ENCODE data around the gene TAS2R40. TPM values are rescaled to one million over a fixed set of nuclear protein-coding genes. Genes with fewer than 3 reads are reported as not detected.

The TAS2R40 gene
- total RNA-seq, 4 donors from 2014 or later, result not detected

- no peaks in the 10 kb centered on the region for H3K4me1 ChIP-seq
- no peak for DNase-seq
- WGBS, 2 donors, result 78 to 84% methylated on average over 3 of the region's 3 CpGs
- intact Hi-C loops (cut with DNase I), result no loop called here
- H3K27ac ChIP-seq, result no peak overlapping the region
- TF ChIP-seq CTCF (IDR thresholded peaks at IDR 0.05) (no peak), POLR2A (IDR thresholded peaks at IDR 0.05) (no peak)
- no peaks in the 10 kb centered on the region for H3K27me3 ChIP-seq
- no peaks in the 10 kb centered on the region for H3K9me3 ChIP-seq
- H3K4me3 ChIP-seq, result no peak overlapping the region
- H3K36me3 ChIP-seq, result no peaks in the 10 kb centered on the region
Measured at GRCh38 chr7:143255564-143255963, 33.7 kb downstream of the TAS2R40 start.

GRCh38 chr7:143256325-143256724 lies 34.5 kb downstream of the TAS2R40 start:
- Histone ChIP-seq H3K4me3 (no peak overlapping the region), H3K4me1 (no peaks in the 10 kb centered on the region), H3K27ac (no peak overlapping the region), H3K9me3 (no peaks in the 10 kb centered on the region), H3K36me3 (no peaks in the 10 kb centered on the region), H3K27me3 (no peaks in the 10 kb centered on the region)
- TF ChIP-seq CTCF (IDR thresholded peaks at IDR 0.05), result no peak
- TF ChIP-seq POLR2A (IDR thresholded peaks at IDR 0.05), result no peak
- WGBS, 2 donors, result 89 to 96% methylated on average over 3 of the region's 3 CpGs
- intact Hi-C loops (cut with DNase I), result no loop called here
- DNase-seq, result no peak

GRCh38 chr7:143256932-143257331 lies 35.1 kb downstream of the TAS2R40 start:
- Histone ChIP-seq H3K27me3 (no peaks in the 10 kb centered on the region), H3K27ac (no peak overlapping the region), H3K9me3 (no peaks in the 10 kb centered on the region), H3K36me3 (no peaks in the 10 kb centered on the region), H3K4me3 (no peak overlapping the region), H3K4me1 (no peaks in the 10 kb centered on the region)
- no peak for DNase-seq
- intact Hi-C loops (cut with DNase I), result no loop called here
- TF ChIP-seq POLR2A (IDR thresholded peaks at IDR 0.05), result no peak
- no peak for TF ChIP-seq CTCF (IDR thresholded peaks at IDR 0.05)
- 87 to 88% methylated on average over 4 of the region's 4 CpGs for WGBS, 2 donors

GRCh38 chr7:143257501-143257900 lies 35.7 kb downstream of the TAS2R40 start:
- 66 to 78% methylated on average over 5 of the region's 5 CpGs for WGBS, 2 donors
- Histone ChIP-seq H3K4me1 (peaks cover 0 to under 1% (median under 1%) of the 10 kb centered on the region in 3 donors), H3K36me3 (no peaks in the 10 kb centered on the region), H3K4me3 (no peak overlapping the region), H3K27me3 (no peaks in the 10 kb centered on the region), H3K27ac (no peak overlapping the region), H3K9me3 (no peaks in the 10 kb centered on the region)
- intact Hi-C loops (cut with DNase I), result no loop called here
- no peak for DNase-seq
- TF ChIP-seq POLR2A (IDR thresholded peaks at IDR 0.05) (no peak), CTCF (IDR thresholded peaks at IDR 0.05) (no peak)

- Histone ChIP-seq H3K27me3 (no peaks in the 10 kb centered on the region), H3K4me1 (peaks cover 0 to 6% (median 4%) of the 10 kb centered on the region in 3 donors), H3K27ac (no peak overlapping the region), H3K4me3 (no peak overlapping the region), H3K9me3 (no peaks in the 10 kb centered on the region), H3K36me3 (no peaks in the 10 kb centered on the region)
- DNase-seq, result no peak
- WGBS, 2 donors, result 32 to 41% methylated on average over 2 of the region's 2 CpGs
- no peak for TF ChIP-seq POLR2A (IDR thresholded peaks at IDR 0.05)
- TF ChIP-seq CTCF (IDR thresholded peaks at IDR 0.05), result no peak
- intact Hi-C loops (cut with DNase I), result no loop called here
Measured at GRCh38 chr7:143258831-143259230, 37.0 kb downstream of the TAS2R40 start.
